Measurements from ENCODE around the gene CTTNBP2. TPM values are rescaled to one million over a fixed set of nuclear protein-coding genes. Genes with fewer than 3 reads are reported as not detected.

CTTNBP2 gene
- total and polyA plus RNA-seq, 9 donors = 2.6 to 18.4 (median 10.0) TPM

GRCh38 chr7:117869374-117869773 lies 3.9 kb downstream of the CTTNBP2 start:
- TF ChIP-seq, protein P1, sequence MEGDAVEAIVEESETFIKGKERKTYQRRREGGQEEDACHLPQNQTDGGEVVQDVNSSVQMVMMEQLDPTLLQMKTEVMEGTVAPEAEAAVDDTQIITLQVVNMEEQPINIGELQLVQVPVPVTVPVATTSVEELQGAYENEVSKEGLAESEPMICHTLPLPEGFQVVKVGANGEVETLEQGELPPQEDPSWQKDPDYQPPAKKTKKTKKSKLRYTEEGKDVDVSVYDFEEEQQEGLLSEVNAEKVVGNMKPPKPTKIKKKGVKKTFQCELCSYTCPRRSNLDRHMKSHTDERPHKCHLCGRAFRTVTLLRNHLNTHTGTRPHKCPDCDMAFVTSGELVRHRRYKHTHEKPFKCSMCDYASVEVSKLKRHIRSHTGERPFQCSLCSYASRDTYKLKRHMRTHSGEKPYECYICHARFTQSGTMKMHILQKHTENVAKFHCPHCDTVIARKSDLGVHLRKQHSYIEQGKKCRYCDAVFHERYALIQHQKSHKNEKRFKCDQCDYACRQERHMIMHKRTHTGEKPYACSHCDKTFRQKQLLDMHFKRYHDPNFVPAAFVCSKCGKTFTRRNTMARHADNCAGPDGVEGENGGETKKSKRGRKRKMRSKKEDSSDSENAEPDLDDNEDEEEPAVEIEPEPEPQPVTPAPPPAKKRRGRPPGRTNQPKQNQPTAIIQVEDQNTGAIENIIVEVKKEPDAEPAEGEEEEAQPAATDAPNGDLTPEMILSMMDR (IDR thresholded peaks at IDR 0.05) = no peak
- no peak for TF ChIP-seq EP300 (IDR thresholded peaks at IDR 0.05)
- no peak for TF ChIP-seq POLR2A (IDR thresholded peaks at IDR 0.05)
- no peak for DNase-seq
- Histone ChIP-seq H3K36me3 (no peaks in the 10 kb centered on the region), H3K9me3 (no peaks in the 10 kb centered on the region), H3K4me1 (ENCODE audit: insufficient read depth) (peaks cover 3% of the 10 kb centered on the region), H3K27ac (no peak overlapping the region), H3K4me3 (no peak overlapping the region), H3K27me3 (no peaks in the 10 kb centered on the region)
- intact Hi-C loops (cut with DNase I) = no loop called here
- WGBS, 3 donors = 43 to 56% (median 54%) methylated on average over 2 of the region's 2 CpGs

GRCh38 chr7:117863618-117864017 lies 9.6 kb downstream of the CTTNBP2 start:
- H3K9me3 ChIP-seq = no peaks in the 10 kb centered on the region
- H3K4me1 ChIP-seq (ENCODE audit: insufficient read depth) = no peaks in the 10 kb centered on the region
- intact Hi-C loops (cut with DNase I) = no loop called here
- no peaks in the 10 kb centered on the region for H3K27me3 ChIP-seq
- H3K27ac ChIP-seq = no peak overlapping the region
- 43 to 51% (median 43%) methylated on average over 2 of the region's 2 CpGs for WGBS, 3 donors
- TF ChIP-seq POLR2A (IDR thresholded peaks at IDR 0.05) = no peak
- no peak for TF ChIP-seq EP300 (IDR thresholded peaks at IDR 0.05)
- TF ChIP-seq, protein P1 (IDR thresholded peaks at IDR 0.05) = no peak
- no peaks in the 10 kb centered on the region for H3K36me3 ChIP-seq
- DNase-seq = no peak
- no peak overlapping the region for H3K4me3 ChIP-seq

DNA sequence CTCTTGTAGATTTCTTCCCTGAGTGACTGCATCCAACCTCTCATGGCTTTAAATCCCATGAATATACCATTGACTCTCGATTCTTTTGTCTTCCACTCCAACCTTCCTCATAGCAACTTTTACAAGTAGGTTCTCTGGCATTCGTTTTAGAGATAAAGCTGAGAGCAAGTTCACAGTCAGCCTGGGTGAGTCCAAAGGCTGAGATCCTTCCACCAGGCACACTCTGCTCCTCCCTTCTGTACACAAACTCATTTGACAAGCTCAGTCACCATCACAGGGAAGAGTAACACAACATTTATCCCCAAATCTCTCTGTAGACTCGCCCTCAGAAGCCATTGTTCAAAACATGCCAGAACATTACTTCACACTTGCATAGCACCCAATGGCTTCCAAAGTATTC lies 10.9 kb downstream of the CTTNBP2 start:
- Histone ChIP-seq H3K27me3 (no peaks in the 10 kb centered on the region), H3K27ac (no peak overlapping the region), H3K9me3 (no peaks in the 10 kb centered on the region), H3K4me3 (no peak overlapping the region), H3K36me3 (no peaks in the 10 kb centered on the region), H3K4me1 (ENCODE audit: insufficient read depth) (no peaks in the 10 kb centered on the region)
- intact Hi-C loops (cut with DNase I) = no loop called here
- no peak for TF ChIP-seq EP300 (IDR thresholded peaks at IDR 0.05)
- TF ChIP-seq, protein P1 (IDR thresholded peaks at IDR 0.05) = no peak
- TF ChIP-seq POLR2A (IDR thresholded peaks at IDR 0.05) = no peak
- DNase-seq = no peak
- WGBS, 3 donors = 61 to 88% (median 74%) methylated on average over 3 of the region's 3 CpGs

DNA sequence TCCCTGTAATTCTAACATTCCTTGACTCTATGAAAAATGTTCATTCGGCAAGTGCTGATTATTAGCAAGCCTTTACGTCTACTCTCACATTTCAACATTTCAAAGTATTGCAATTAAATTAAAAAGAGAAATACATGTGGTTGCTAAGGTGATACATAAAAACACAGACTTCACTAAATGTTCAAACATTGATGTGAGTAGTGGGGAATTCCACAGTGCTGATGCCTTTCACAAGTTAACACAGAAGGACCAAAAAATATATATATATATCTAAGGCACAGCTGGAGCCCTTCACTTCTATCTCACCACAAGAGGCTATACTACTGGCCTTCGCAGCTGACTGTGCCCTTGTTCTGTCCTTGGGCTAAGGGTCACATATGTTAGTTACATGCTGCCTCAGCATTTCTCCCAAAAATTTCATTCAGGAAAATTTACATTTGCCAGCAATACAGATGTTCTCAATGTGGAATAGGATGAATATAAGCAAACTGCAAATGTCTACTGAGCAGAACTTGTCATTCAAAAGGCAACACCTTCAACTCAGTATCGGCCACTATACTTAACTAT lies 13.9 kb downstream of the CTTNBP2 start:
- Histone ChIP-seq H3K27ac (no peak overlapping the region), H3K4me1 (ENCODE audit: insufficient read depth) (no peaks in the 10 kb centered on the region), H3K36me3 (no peaks in the 10 kb centered on the region), H3K4me3 (no peak overlapping the region), H3K9me3 (no peaks in the 10 kb centered on the region), H3K27me3 (no peaks in the 10 kb centered on the region)
- intact Hi-C loops (cut with DNase I) = no loop called here
- TF ChIP-seq EP300 (IDR thresholded peaks at IDR 0.05) = no peak
- 73 to 79% (median 75%) methylated on average over 4 of the region's 4 CpGs for WGBS, 3 donors
- DNase-seq = no peak

- Histone ChIP-seq H3K4me1 (ENCODE audit: insufficient read depth) (no peaks in the 10 kb centered on the region), H3K4me3 (no peak overlapping the region), H3K27me3 (no peaks in the 10 kb centered on the region), H3K36me3 (no peaks in the 10 kb centered on the region), H3K27ac (no peak overlapping the region), H3K9me3 (no peaks in the 10 kb centered on the region)
- TF ChIP-seq, protein P1 (IDR thresholded peaks at IDR 0.05) = no peak
- no peak for TF ChIP-seq POLR2A (IDR thresholded peaks at IDR 0.05)
- no peak for TF ChIP-seq EP300 (IDR thresholded peaks at IDR 0.05)
- DNase-seq = no peak
- 84 to 85% (median 85%) methylated on average over 3 of the region's 3 CpGs for WGBS, 3 donors
- intact Hi-C loops (cut with DNase I) = no loop called here
These were observed 14.5 kb downstream of the CTTNBP2 start for GRCh38 chr7:117858712-117859111.
